GM12891 (cell line): ENCODE measurements around the gene EPYC.

Experiments
- POLR2A ChIP-seq: IDR thresholded peaks from 2 replicates; pipeline ENCODE4 v1.6.1; 2011; ENCODE audit warnings: low read depth, low read length, control low read depth
- POLR2AphosphoS5 ChIP-seq: IDR thresholded peaks from 2 replicates; pipeline ENCODE4 v1.6.1; 2011; ENCODE audit warnings: low read depth, low read length, control low read depth
- TAF1 ChIP-seq: IDR thresholded peaks from 2 replicates; pipeline ENCODE4 v1.6.1; 2011; ENCODE audit warnings: low read depth, low read length, control low read depth

DNA sequence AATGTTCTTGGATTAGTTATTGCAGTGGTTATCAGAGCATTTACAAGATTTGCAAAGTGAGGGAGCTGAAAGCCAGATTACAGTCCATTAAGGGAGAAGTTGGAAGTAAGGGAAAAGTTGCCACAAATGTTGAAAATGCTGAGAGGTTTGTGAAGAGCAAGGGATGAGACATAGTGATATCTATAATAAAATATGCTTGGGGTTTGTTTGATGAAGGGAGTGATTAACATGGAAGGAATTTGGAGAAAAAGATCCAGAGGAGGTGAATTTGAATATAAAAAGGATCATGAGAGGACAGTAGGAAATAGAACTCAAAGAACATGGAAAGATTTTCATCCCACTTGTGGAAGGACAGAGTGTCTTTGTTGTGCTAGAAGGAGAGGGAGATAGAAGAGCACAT, 30.5 kb downstream of the EPYC start:
- no peak for TF ChIP-seq TAF1
- no peak for TF ChIP-seq POLR2AphosphoS5
- TF ChIP-seq POLR2A = no peak
